T-helper 22 cell (primary cell): ENCODE data around the gene SEMA4D.
A peak's percentile ranks its signal among the peaks of the same experiment; 100 is the strongest.

Experiments used
- DNase-seq: peaks from one replicate; pipeline ENCODE4 v3.0.0-alpha.2; 2020; ENCODE audit warnings: low read depth

SEMA4D gene

GRCh38 chr9:89410022-89410421 lies 87.9 kb downstream of the SEMA4D start:
- DNase-seq: no peak

DNA sequence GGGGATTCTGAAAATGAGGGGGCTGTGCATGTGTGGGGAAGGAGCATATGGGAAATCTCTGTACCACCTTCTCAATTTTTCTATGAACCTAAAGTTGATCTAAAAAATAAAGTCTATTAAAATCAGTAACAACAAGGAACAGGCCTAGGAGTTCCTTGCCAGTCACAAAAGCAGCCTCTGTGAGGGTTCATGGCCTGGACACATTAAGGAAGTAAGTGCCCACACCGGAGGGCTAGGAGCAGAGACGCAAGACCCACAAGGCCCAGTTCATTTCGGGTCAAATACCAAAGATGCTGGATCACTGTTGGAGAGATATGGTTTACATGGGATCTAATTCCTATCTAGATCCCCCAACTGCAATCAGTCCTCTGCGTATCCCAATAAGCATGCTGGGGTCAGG lies 88.4 kb downstream of the SEMA4D start:
- DNase-seq: no peak

GRCh38 chr9:89408628-89409101 lies 89.2 kb downstream of the SEMA4D start:
- DNase-seq: peak; percentile 69

DNA sequence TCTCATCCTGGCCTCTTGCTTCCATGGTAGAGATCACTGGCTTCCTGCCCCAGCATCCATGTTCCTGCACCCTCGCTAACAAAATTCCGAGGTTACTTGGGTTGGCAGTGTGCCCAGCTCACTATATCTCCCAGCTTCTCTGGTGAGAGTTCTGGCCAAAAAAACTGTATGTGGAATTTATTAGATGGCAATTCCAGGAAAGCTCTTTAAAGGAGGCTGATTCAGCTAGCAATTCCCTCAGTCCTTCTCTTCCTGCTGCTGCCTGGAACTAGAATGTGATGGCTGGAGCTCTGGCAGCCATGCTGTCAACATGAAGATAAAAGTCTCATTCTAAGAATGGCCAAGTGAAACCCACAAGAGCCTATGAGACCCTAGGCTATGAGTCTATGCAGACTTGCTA lies 90.8 kb downstream of the SEMA4D start:
- DNase-seq: no peak

- DNase-seq: no peak
Observed at GRCh38 chr9:89405826-89406225, 92.1 kb downstream of the SEMA4D start.

DNA sequence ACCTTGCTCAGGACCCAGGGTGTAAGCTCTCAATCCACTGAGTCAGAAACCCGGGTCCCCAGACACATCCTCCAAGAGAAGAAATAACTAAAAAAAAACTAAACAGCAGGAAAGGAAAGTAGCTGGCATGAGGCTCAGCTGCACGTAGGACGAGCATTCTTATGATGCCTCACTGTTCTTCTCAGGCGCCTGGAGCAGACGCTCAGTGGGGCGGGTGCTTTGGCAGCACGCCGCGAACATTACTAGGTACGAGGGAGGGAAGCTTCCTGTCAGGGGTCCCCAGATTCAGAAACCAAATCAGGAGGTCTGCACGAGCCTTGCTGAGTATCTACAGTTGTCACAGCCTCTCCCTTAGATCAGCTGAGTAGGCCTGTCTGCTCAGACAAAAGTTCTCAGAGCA lies 93.8 kb downstream of the SEMA4D start:
- DNase-seq: no peak

DNA sequence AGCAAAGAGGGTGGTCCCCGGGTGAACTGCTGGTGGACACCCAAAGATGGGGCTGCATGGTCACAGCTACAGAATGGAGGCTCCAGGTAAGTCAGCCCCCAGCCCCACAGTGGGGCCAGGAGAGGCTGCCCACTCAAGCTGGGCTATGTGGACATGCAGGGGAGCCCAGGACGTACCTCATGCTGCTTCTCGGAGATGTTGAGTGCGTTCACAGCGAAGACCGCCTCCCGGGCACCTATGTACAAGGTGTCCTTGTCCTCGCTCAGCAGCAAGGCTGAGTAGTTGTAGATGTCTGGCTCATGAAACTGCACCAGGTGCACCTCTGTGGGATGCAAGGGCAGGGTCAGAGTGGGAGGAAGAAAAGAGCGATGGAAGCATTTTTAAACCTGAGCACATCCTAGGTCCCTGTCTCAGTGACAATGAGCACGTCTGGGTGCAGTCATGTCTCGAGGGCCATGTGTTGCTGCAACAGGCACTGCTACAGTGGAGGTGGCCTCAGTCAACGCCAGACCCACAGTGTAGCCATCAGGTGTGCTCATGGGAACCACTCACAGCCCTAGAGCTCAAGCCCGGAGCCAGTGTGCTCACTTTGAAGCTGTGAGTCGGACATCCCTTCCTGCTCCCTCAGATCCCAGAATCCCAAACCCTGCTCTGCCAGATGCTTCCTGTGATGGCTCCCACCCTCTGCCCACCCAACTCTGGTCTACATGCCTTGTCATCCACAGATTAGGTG lies 95.1 kb downstream of the SEMA4D start:
- no peak for DNase-seq

GRCh38 chr9:89400403-89401116 lies 97.4 kb downstream of the SEMA4D start:
- no peak for DNase-seq

DNA sequence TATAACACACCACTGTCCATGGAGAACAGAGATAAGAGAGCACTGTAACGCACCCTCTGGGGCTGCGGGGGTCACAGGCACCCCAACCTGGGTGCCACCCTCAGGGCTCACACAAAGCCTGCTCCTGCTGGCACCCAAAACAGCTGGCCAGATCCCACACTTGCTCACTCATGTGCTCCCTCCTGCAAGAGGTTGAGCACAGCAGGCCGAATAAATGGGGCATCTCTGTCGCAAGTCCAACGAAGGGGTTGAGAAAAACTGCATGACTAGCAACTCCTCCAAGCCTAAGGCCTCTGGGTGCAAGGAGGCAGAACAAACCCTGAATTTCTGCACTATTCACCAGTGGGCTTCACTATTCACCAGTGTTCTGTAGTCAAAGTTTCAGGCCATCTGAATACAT lies 99.3 kb downstream of the SEMA4D start:
- DNase-seq: no peak

DNA sequence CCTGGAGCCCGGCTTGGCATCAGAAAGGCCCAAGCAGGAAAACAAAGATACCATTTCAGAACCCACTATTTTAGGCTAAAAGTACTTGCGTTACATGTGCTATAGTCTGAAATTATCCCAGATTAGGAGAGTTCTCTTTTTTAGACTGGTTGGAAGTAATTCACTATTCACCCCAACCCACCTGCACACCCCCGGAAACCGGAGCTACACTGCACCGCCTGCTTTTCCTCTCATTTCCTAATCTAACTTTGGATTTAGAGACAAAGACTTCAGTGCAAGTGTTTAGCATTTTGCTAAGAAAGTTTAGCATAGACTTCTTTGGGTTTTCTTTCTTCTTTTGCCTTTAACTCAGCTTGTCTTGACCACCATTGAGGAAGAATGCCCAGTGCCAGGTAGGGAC lies 100.4 kb downstream of the SEMA4D start:
- DNase-seq: no peak

DNA sequence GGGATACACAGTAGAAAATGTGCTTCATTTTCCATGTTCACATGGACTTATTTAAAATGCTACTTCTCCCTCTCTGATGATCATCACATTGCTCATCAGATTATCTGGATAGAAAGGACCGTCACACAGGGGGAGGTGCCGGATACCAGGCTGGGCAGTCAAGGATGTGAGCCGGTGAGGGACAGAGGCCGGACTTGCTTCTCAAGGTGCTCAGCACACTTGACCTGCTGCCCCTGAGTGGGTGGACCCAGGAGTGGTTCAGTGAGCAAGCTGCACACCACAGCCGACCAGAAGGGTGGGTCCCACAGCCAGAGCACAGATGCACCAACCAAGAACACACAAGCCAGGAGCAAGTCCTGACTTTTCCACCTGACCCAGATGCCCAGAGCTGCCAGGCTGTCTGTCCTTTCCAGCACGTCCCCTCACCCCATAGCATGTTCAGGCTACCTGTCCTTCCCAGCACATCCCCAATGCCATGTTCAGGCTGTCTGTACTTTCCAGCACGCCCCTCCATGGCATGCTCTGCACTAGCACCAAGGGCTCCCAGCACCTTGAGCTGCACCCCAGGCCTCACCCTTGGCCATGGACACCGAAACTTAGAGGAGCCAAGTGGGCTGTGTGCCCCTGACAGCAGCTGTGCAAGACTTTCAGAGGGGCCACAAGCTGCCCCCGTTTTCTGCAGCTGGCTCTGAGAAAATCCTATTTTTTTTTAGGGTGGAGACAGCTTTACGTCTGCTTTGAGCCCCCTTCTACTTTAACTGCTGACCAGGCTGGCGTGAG lies 101.8 kb downstream of the SEMA4D start:
- DNase-seq: no peak

DNA sequence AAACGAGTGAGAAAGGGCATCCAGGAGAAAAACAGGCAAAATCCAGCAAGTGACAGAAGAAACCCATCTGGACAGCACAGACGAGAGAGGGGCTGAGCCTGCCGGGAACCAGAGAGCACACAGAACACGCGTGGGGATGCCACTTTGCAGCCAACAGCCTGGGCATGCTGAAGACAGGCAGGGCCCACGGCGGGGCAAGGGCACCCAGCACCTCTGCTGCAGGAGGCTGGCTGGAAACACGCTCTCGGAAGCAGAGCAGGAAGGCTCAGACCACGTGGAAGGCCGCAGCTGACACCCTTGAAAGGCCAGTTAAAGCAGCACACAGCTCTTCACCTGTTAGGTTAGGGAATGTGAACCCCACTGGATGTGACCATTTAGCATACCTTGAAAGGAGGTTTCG lies 103.5 kb downstream of the SEMA4D start:
- no peak for DNase-seq

DNA sequence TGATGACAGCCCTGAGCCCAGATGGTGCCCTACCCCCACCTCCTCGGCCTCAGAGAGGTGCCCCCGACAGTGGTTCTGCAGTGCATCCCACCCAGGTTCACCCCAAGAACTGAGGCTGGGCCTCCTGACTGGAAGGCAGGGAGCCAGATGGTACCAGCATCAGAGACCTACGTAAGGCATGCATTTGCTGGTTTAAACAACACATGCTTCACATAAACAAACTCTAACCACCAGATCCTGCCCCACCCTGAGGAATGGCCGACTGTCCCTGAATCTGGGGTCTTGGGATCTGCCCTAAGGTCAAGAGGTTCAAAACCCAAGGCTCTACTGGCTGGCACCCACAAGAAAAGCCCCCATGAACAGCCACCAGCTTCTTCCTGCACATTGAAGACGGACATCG lies 106.3 kb downstream of the SEMA4D start:
- no peak for DNase-seq

GRCh38 chr9:89390578-89391116 lies 107.3 kb downstream of the SEMA4D start:
- DNase-seq: no peak

- no peak for DNase-seq
Observed at GRCh38 chr9:89390068-89390555, 107.8 kb downstream of the SEMA4D start.

DNA sequence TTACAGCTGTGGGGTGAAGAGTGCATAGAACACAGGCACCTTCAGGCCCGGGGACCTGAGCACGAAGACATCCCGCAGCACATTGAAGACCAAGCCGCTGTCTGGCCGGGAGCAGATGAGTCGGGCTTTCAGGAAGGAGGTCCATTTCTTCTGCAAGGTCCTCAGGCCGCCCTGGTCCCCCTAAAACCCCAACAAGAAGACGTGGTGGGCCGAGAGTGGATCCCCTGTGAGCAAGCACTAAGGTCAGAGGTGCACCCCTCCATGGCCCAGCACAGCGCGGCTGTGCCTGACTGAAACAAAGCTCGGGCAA lies 109.1 kb downstream of the SEMA4D start:
- no peak for DNase-seq

GRCh38 chr9:89388084-89388867 lies 109.6 kb downstream of the SEMA4D start:
- no peak for DNase-seq

GRCh38 chr9:89387197-89387849 lies 110.6 kb downstream of the SEMA4D start:
- no peak for DNase-seq

- no peak for DNase-seq
Observed at GRCh38 chr9:89386797-89387196, 111.1 kb downstream of the SEMA4D start.

- DNase-seq: no peak
Observed at GRCh38 chr9:89386206-89386605, 111.7 kb downstream of the SEMA4D start.

DNA sequence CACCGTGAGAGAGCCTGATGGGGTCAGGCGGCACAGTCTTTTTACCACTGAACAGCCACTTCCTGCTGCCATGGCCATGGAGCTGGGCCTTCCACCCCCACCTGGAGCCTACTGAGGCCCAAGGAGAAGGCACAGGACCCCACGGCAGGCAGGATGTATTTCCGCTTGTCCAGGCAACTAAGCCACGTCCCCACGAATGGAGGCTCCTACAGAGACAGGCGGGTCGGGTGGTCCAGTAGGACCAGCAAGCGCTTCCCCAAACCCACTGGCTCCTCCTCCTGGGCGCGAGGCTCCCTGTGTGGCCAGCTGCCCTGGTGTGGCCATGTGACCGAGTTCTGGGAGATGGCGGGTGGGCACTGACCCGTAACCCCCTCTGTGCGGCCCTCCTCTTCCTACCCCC lies 113.1 kb downstream of the SEMA4D start:
- no peak for DNase-seq
